Colonic mucosa (tissue), 4 donors: ENCODE measurements around the gene ATAD1. TPM values are rescaled to one million over a fixed set of nuclear protein-coding genes. Genes with fewer than 3 reads are reported as not detected.
"Not testable (repeated sequence)": the region's sequence is repeated elsewhere in the genome, so short reads cannot be mapped to it uniquely, and the experiment has no call there.

Experiments used
- DNase-seq: peaks from one replicate; pipeline ENCODE4 v3.0.0-alpha.2; 2020
- H3K27ac ChIP-seq: fragments of 200-600 bp; one replicate; pipeline ENCODE4 v1.8.0; 2021
- H3K27me3 ChIP-seq: fragments of 200-600 bp; one replicate; pipeline ENCODE4 v1.8.0; 2021
- H3K36me3 ChIP-seq: fragments of 200-600 bp; one replicate; pipeline ENCODE4 v1.8.0; 2021
- H3K4me1 ChIP-seq: fragments of 200-600 bp; one replicate; pipeline ENCODE4 v1.8.0; 2021; ENCODE audit warnings: mild to moderate bottlenecking
- H3K4me3 ChIP-seq: fragments of 200-600 bp; one replicate; pipeline ENCODE4 v1.8.0; 2021
- H3K9ac ChIP-seq, 2 donors: one replicate each; pipeline ENCODE4 v1.7.0; 2013; ENCODE audit warnings: control low read depth in 2 of 2, low read depth in 2 of 2, low read length in 2 of 2
- H3K9me3 ChIP-seq: fragments of 200-600 bp; one replicate; pipeline ENCODE4 v1.8.0; 2021
- CTCF ChIP-seq: fragments of 200-600 bp; IDR thresholded peaks from one replicate; pipeline ENCODE4 v1.8.0; 2022; ENCODE audit warnings: antibody characterized with exemption, mild to moderate bottlenecking
- intact Hi-C: fragments of 100-400 bp; cut with DNase I; formaldehyde crosslinking; loops from one replicate; pipeline ENCODE4 v1.14.1; 2022
- total RNA-seq, 2 donors: library from RNA; stranded (reverse); fragmentation: NEBNext Ultra II Directional in 1 of 2; extraction: Animal tissue kit (Norgen Biotek cat#: 25700) in 1 of 2; gene quantifications; one replicate each; pipeline ENCODE4 v1.2.1, GENCODE V29; 2021
- donor health status: healthy.
- donor health status: DM: no; HTN: no; CAD: no.
- donor health status: DM: no; HTN: no; CAD: no.

Gene ATAD1
- total RNA-seq, 2 donors from 2014 or later, result 38.1 to 59.9 TPM

- intact Hi-C loops, result loop anchor here (5.0 kb wide), 1 partner anchor 526 kb away; no protein-coding TSS in a partner anchor
- Histone ChIP-seq H3K36me3 (no peaks in the 10 kb centered on the region), H3K9me3 (no peaks in the 10 kb centered on the region), H3K9ac (peak overlapping the region; percentile 84 to 100), H3K4me1 (no peaks in the 10 kb centered on the region), H3K27me3 (no peaks in the 10 kb centered on the region), H3K4me3 (peak overlapping the region; percentile 77), H3K27ac (peak overlapping the region; percentile 96)
- TF ChIP-seq CTCF, result no peak
- peak; percentile 83 for DNase-seq
Observed at GRCh38 chr10:87861566-87861952, 43.5 kb upstream of the ATAD1 start.

GRCh38 chr10:87860816-87861403 lies 42.9 kb upstream of the ATAD1 start:
- peak overlapping the region; percentile 84 to 100 for H3K9ac ChIP-seq
- no peak for DNase-seq
- no peaks in the 10 kb centered on the region for H3K4me1 ChIP-seq
- H3K27ac ChIP-seq, result peak overlapping the region; percentile 96
- no peak overlapping the region for H3K4me3 ChIP-seq
- intact Hi-C loops, result loop anchor here (5.0 kb wide), 1 partner anchor 526 kb away; no protein-coding TSS in a partner anchor
- H3K27me3 ChIP-seq, result no peaks in the 10 kb centered on the region
- no peaks in the 10 kb centered on the region for H3K9me3 ChIP-seq
- TF ChIP-seq CTCF, result no peak
- H3K36me3 ChIP-seq, result no peaks in the 10 kb centered on the region

GRCh38 chr10:87860156-87860795 lies 42.2 kb upstream of the ATAD1 start:
- no peaks in the 10 kb centered on the region for H3K36me3 ChIP-seq
- H3K9me3 ChIP-seq, result no peaks in the 10 kb centered on the region
- TF ChIP-seq CTCF, result peak; percentile 40
- no peaks in the 10 kb centered on the region for H3K27me3 ChIP-seq
- no peak overlapping the region for H3K4me3 ChIP-seq
- intact Hi-C loops, result loop anchor here (5.0 kb wide), 1 partner anchor 527 kb away; no protein-coding TSS in a partner anchor
- H3K4me1 ChIP-seq, result no peaks in the 10 kb centered on the region
- peak overlapping the region in 1 of 2 donors; percentile 38 for H3K9ac ChIP-seq
- DNase-seq, result no peak
- no peak overlapping the region for H3K27ac ChIP-seq

GRCh38 chr10:87855665-87856064 lies 37.6 kb upstream of the ATAD1 start:
- H3K4me1 ChIP-seq, H3K9ac ChIP-seq, DNase-seq, H3K36me3 ChIP-seq, H3K9me3 ChIP-seq, H3K4me3 ChIP-seq, intact Hi-C loops, H3K27me3 ChIP-seq, H3K27ac ChIP-seq: not testable (repeated sequence)

GRCh38 chr10:87855247-87855646 lies 37.2 kb upstream of the ATAD1 start:
- DNase-seq, H3K27ac ChIP-seq, H3K4me1 ChIP-seq, H3K4me3 ChIP-seq, H3K9ac ChIP-seq, intact Hi-C loops, H3K36me3 ChIP-seq, H3K9me3 ChIP-seq, H3K27me3 ChIP-seq: not testable (repeated sequence)

GRCh38 chr10:87852089-87852488 lies 34.1 kb upstream of the ATAD1 start:
- H3K9ac ChIP-seq, result no peak overlapping the region
- H3K36me3 ChIP-seq, result no peaks in the 10 kb centered on the region
- no peaks in the 10 kb centered on the region for H3K9me3 ChIP-seq
- H3K27ac ChIP-seq, result no peak overlapping the region
- TF ChIP-seq CTCF, result no peak
- no peak overlapping the region for H3K4me3 ChIP-seq
- H3K27me3 ChIP-seq, result no peaks in the 10 kb centered on the region
- intact Hi-C loops, result loop anchor here (5.0 kb wide), 1 partner anchor 700 kb away; no protein-coding TSS in a partner anchor
- DNase-seq, result no peak
- no peaks in the 10 kb centered on the region for H3K4me1 ChIP-seq
